PC-9 (cell line): Measurements from ENCODE around the gene PYHIN1. TPM values are rescaled to one million over a fixed set of nuclear protein-coding genes. Genes with fewer than 3 reads are reported as not detected.

Source experiments
- BruUV-seq: library from RNA; stranded (reverse); fragments of 400-500 nt; replicated peaks from 2 replicates; lab custom pipeline; 2021; lab: Mats Ljungman, UMichigan
- CTCF ChIA-PET: fragments of 300-600 bp; sonication (Branson Sonifier 250); formaldehyde crosslinking; loops from one replicate; lab custom pipeline; 2022; ENCODE audit warnings: antibody characterized with exemption; lab: Charles Lee
- POLR2A ChIA-PET: fragments of 300-600 bp; sonication (Branson Sonifier 250); formaldehyde crosslinking; loops from one replicate; lab custom pipeline; 2022; ENCODE audit warnings: antibody characterized with exemption; ENCODE audit not compliant: unreplicated experiment; lab: Charles Lee
- DNase-seq, 2 experiments: peaks; one replicate each; pipeline versions ENCODE4 v3.0.0 to v3.0.0-alpha.2; 2015 to 2022; ENCODE audit warnings: mixed read lengths in 1 of 2
- H2AFZ ChIP-seq: fragments of 200-600 bp; sonication (generic); 2 replicates; pipeline ENCODE4 v1.8.1; 2017; ENCODE audit warnings: antibody characterized with exemption
- H3F3A ChIP-seq: fragments of 200-600 bp; sonication (generic); 2 replicates; pipeline ENCODE4 v1.8.1; 2017; ENCODE audit warnings: antibody characterized with exemption, mild to moderate bottlenecking, low read depth; ENCODE audit not compliant: insufficient read depth
- H3K27ac ChIP-seq: fragments of 200-600 bp; sonication (generic); 2 replicates; pipeline ENCODE4 v1.6.1; 2016; ENCODE audit warnings: mixed run types
- H3K27me3 ChIP-seq: fragments of 200-600 bp; sonication (generic); 2 replicates; pipeline ENCODE4 v1.6.1; 2016; ENCODE audit warnings: low read depth, mixed run types; ENCODE audit not compliant: insufficient read depth
- H3K36me3 ChIP-seq: fragments of 200-600 bp; sonication (generic); 2 replicates; pipeline ENCODE4 v1.6.1; 2016; ENCODE audit warnings: low read depth, mixed run types
- H3K4me1 ChIP-seq: fragments of 200-600 bp; sonication (generic); replicated peaks from 2 replicates; pipeline ENCODE4 v1.6.1; 2016; ENCODE audit warnings: mixed run types; ENCODE audit not compliant: insufficient read depth
- H3K4me2 ChIP-seq: fragments of 200-600 bp; sonication (generic); 2 replicates; pipeline ENCODE4 v1.6.1; 2017; ENCODE audit warnings: mixed run types
- H3K4me3 ChIP-seq: fragments of 200-600 bp; sonication (generic); 2 replicates; pipeline ENCODE4 v1.6.1; 2016; ENCODE audit warnings: mixed run types
- H3K79me2 ChIP-seq: fragments of 200-600 bp; sonication (generic); 2 replicates; pipeline ENCODE4 v1.6.1; 2017; ENCODE audit warnings: low read depth, mixed run types
- H3K9me2 ChIP-seq: fragments of 200-600 bp; sonication (generic); 2 replicates; pipeline ENCODE4 v1.8.1; 2017; ENCODE audit warnings: mild to moderate bottlenecking; ENCODE audit not compliant: insufficient read depth
- H3K9me3 ChIP-seq: fragments of 200-600 bp; sonication (generic); 2 replicates; pipeline ENCODE4 v1.8.1; 2016; ENCODE audit warnings: low read depth; ENCODE audit not compliant: insufficient read depth
- H4K20me1 ChIP-seq: fragments of 200-600 bp; sonication (generic); 2 replicates; pipeline ENCODE4 v1.8.1; 2017; ENCODE audit not compliant: insufficient read depth
- CTCF ChIP-seq: fragments of 200-600 bp; sonication (generic); conservative IDR thresholded peaks from 2 replicates; pipeline ENCODE4 v1.6.1; 2017; ENCODE audit warnings: mixed run types, antibody characterized with exemption, mild to moderate bottlenecking, moderate library complexity
- EZH2 ChIP-seq: fragments of 200-600 bp; sonication (generic); IDR thresholded peaks from 2 replicates; pipeline ENCODE4 v1.8.0; 2017; ENCODE audit warnings: antibody characterized with exemption, low read depth
- intact Hi-C: fragments of 100-400 bp; cut with micrococcal nuclease; formaldehyde crosslinking; loops from one replicate; pipeline ENCODE4 v1.10.0; 2022; ENCODE audit not compliant: unreplicated experiment
- total RNA-seq: library from RNA; stranded (reverse); gene quantifications from 2 replicates; pipeline ENCODE4 v1.2.3, GENCODE V29; 2021

The PYHIN1 gene
- total RNA-seq, 1 experiment from 2014 or later = not detected

GRCh38 chr1:159014851-159015250 lies 83.5 kb downstream of the PYHIN1 start:
- POLR2A ChIA-PET = no interaction called here
- H4K20me1 ChIP-seq = no peaks in the 10 kb centered on the region

GRCh38 chr1:159015440-159015909 lies 84.1 kb downstream of the PYHIN1 start:
- no TSS peak for BruUV-seq

More at GRCh38 chr1:159014851-159015250, 83.5 kb downstream of the PYHIN1 start:
- H3K9me2 ChIP-seq = no peaks in the 10 kb centered on the region
- H3K4me1 ChIP-seq = no peaks in the 10 kb centered on the region
- CTCF ChIA-PET = no interaction called here
- BruUV-seq = no TSS peak
- intact Hi-C loops = no loop called here
- no peak overlapping the region for H2AFZ ChIP-seq
- TF ChIP-seq EZH2 = no peak
- TF ChIP-seq CTCF = no peak
- DNase-seq = no peak
- no peaks in the 10 kb centered on the region for H3K27me3 ChIP-seq
- H3K4me2 ChIP-seq = no peak overlapping the region
- H3K4me3 ChIP-seq = no peak overlapping the region
- H3F3A ChIP-seq = no peaks in the 10 kb centered on the region
- H3K79me2 ChIP-seq = no peaks in the 10 kb centered on the region
- H3K9me3 ChIP-seq = no peaks in the 10 kb centered on the region
- H3K27ac ChIP-seq = no peak overlapping the region
- H3K36me3 ChIP-seq = no peaks in the 10 kb centered on the region

GRCh38 chr1:159023723-159024122 lies 92.4 kb downstream of the PYHIN1 start:
- no peaks in the 10 kb centered on the region for H3F3A ChIP-seq
- no peak overlapping the region for H3K27ac ChIP-seq
- H3K79me2 ChIP-seq = no peaks in the 10 kb centered on the region
- H3K36me3 ChIP-seq = no peaks in the 10 kb centered on the region
- no peak overlapping the region for H2AFZ ChIP-seq
- POLR2A ChIA-PET = no interaction called here
- H4K20me1 ChIP-seq = no peaks in the 10 kb centered on the region
- CTCF ChIA-PET = no interaction called here
- H3K4me3 ChIP-seq = no peak overlapping the region
- intact Hi-C loops = no loop called here
- no peak for TF ChIP-seq EZH2
- TF ChIP-seq CTCF = no peak
- H3K4me1 ChIP-seq = no peaks in the 10 kb centered on the region
- H3K27me3 ChIP-seq = peaks cover 8% of the 10 kb centered on the region; the same call in 1 of the 2 replicates
- no TSS peak for BruUV-seq
- H3K4me2 ChIP-seq = no peak overlapping the region
- no peaks in the 10 kb centered on the region for H3K9me2 ChIP-seq
- 0 out of 2 replicates have a peak, but pooled peaks cover 4% of the 10 kb centered on the region for H3K9me3 ChIP-seq
- no peak for DNase-seq

More at GRCh38 chr1:159015440-159015909, 84.1 kb downstream of the PYHIN1 start:
- intact Hi-C loops = no loop called here
- H3K27me3 ChIP-seq = peaks cover 6% of the 10 kb centered on the region; the same call in 1 of the 2 replicates
- H3K4me3 ChIP-seq = no peak overlapping the region
- no peaks in the 10 kb centered on the region for H3K36me3 ChIP-seq
- no peaks in the 10 kb centered on the region for H3K4me1 ChIP-seq
- TF ChIP-seq CTCF (no peak), EZH2 (no peak)
- H4K20me1 ChIP-seq = no peaks in the 10 kb centered on the region
- no peaks in the 10 kb centered on the region for H3K9me3 ChIP-seq
- H3K27ac ChIP-seq = no peak overlapping the region
- DNase-seq = no peak
- no peak overlapping the region for H3K4me2 ChIP-seq
- H3F3A ChIP-seq = no peaks in the 10 kb centered on the region
- H3K79me2 ChIP-seq = no peaks in the 10 kb centered on the region
- H2AFZ ChIP-seq = no peak overlapping the region
- POLR2A ChIA-PET = no interaction called here
- CTCF ChIA-PET = no interaction called here
- no peaks in the 10 kb centered on the region for H3K9me2 ChIP-seq
